ENCODE measurements around the gene DESI2. TPM values are rescaled to one million over a fixed set of nuclear protein-coding genes. Genes with fewer than 3 reads are reported as not detected.
"Not testable (repeated sequence)": the region's sequence is repeated elsewhere in the genome, so short reads cannot be mapped to it uniquely, and the experiment has no call there.

Gene DESI2
- total RNA-seq, 2 experiments from 2014 or later, result 30.4 to 31.1 TPM

DNA sequence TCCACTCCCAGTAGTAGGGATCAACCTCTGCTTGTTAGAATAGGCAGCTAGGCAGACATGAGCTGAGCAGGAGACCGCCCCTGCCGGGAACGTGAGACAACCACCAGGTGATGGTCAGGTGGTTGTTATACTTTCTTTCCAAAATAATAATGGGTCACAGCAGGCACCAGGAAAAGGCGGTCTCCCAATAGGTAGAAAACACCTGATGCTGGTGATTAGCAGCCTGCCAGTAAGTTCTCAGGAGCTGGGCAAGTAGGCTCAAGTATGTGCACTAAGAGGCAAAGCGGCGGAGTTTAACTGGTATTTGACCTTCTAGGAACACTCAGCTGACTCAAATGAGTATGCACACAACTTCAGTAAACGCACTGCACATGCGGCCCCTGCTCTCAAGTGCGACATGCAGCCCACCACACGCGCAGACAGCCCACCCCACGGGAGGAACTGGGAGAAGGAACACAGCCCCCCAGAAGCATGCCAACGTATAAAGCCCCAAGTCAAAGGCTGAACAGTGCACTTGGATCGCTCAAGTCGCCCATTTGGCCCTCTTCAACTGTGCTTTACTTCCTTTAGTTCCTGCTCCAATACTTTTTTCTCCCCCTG, 80.0 kb downstream of the DESI2 start:
- TF ChIP-seq, protein P1, sequence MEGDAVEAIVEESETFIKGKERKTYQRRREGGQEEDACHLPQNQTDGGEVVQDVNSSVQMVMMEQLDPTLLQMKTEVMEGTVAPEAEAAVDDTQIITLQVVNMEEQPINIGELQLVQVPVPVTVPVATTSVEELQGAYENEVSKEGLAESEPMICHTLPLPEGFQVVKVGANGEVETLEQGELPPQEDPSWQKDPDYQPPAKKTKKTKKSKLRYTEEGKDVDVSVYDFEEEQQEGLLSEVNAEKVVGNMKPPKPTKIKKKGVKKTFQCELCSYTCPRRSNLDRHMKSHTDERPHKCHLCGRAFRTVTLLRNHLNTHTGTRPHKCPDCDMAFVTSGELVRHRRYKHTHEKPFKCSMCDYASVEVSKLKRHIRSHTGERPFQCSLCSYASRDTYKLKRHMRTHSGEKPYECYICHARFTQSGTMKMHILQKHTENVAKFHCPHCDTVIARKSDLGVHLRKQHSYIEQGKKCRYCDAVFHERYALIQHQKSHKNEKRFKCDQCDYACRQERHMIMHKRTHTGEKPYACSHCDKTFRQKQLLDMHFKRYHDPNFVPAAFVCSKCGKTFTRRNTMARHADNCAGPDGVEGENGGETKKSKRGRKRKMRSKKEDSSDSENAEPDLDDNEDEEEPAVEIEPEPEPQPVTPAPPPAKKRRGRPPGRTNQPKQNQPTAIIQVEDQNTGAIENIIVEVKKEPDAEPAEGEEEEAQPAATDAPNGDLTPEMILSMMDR (IDR thresholded peaks at IDR 0.05), result no peak
- no peak overlapping the region for H3K4me3 Mint-ChIP-seq

GRCh38 chr1:244735404-244735803, 82.5 kb downstream of the DESI2 start:
- H3K27ac Mint-ChIP-seq, result peak overlapping the region; percentile 82
- no peak overlapping the region for H3K4me3 Mint-ChIP-seq
- intact Hi-C loops (cut with micrococcal nuclease), result no loop called here
- H3K27me3 Mint-ChIP-seq, result peaks cover 12% of the 10 kb centered on the region
- no peaks in the 10 kb centered on the region for H3K4me1 Mint-ChIP-seq (ENCODE audit: low read depth)
- peak; percentile 38 for ATAC-seq
- peaks cover 1% of the 10 kb centered on the region for H3K36me3 Mint-ChIP-seq (ENCODE audit: low read depth)
- H3K9me3 Mint-ChIP-seq, result no peaks in the 10 kb centered on the region
- peak; percentile 34 for DNase-seq
- TF ChIP-seq, protein P1 (IDR thresholded peaks at IDR 0.05), result no peak
- ChIA-PET CTCF (interaction anchor here (1.0 kb wide), 1 partner anchor 66 kb away, joined by 3 read pairs; no protein-coding TSS in a partner anchor), POLR2A (no interaction called here)

More for the DNA sequence above, 80.0 kb downstream of the DESI2 start:
- peaks cover 16% of the 10 kb centered on the region for H3K27me3 Mint-ChIP-seq
- no peak for ATAC-seq
- no peak overlapping the region for H3K27ac Mint-ChIP-seq
- ChIA-PET POLR2A (no interaction called here), CTCF (interaction anchor here (0.8 kb wide), 1 partner anchor 310 kb away, joined by 3 read pairs; no protein-coding TSS in a partner anchor)
- DNase-seq, result no peak
- H3K4me1 Mint-ChIP-seq (ENCODE audit: low read depth), result peaks cover 8% of the 10 kb centered on the region
- H3K36me3 Mint-ChIP-seq (ENCODE audit: low read depth), result peaks cover 1% of the 10 kb centered on the region
- intact Hi-C loops (cut with micrococcal nuclease), result no loop called here
- H3K9me3 Mint-ChIP-seq, result no peaks in the 10 kb centered on the region

DNA sequence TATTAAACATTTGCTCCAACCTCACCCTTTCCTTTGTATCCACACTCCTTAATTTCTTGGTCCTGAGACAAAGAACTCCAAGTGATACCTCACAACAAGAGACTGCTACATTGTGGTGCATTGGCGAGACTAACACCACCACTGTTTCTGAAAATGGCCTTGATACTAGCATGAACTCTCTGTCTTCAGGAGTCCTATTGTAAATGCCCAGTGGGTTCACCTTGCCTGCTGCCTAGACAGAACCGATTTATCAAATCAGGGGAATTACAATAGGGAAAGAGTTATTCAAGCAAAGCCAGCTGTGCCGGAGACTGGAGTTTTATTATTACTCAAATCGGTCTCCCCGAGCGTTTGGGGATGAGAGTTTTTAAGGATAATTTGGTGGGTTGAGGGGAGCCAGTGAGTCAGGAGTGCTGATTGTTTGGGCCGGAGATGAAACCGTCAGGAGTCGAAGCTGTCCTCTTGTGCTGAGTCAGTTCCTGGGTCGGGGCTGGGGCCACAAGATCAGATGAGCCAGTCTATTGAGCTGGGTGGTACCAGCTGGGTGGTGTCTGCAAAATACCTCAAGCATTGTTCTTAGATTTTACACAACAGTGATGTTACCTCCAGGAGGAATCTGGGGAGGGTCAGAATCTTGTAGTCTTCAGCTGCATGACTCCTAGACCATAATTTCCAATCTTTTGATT, 83.1 kb downstream of the DESI2 start:
- TF ChIP-seq, protein P1 (IDR thresholded peaks at IDR 0.05), result no peak
- Mint-ChIP-seq H3K36me3 (ENCODE audit: low read depth) (peaks cover 1% of the 10 kb centered on the region), H3K27ac (no peak overlapping the region), H3K4me3 (no peak overlapping the region), H3K4me1 (ENCODE audit: low read depth) (no peaks in the 10 kb centered on the region), H3K9me3 (no peaks in the 10 kb centered on the region), H3K27me3 (peaks cover 10% of the 10 kb centered on the region)
- CTCF ChIA-PET, result no interaction called here
- no peak for DNase-seq
- intact Hi-C loops (cut with micrococcal nuclease), result no loop called here
- POLR2A ChIA-PET, result no interaction called here
- ATAC-seq, result no peak

DNA sequence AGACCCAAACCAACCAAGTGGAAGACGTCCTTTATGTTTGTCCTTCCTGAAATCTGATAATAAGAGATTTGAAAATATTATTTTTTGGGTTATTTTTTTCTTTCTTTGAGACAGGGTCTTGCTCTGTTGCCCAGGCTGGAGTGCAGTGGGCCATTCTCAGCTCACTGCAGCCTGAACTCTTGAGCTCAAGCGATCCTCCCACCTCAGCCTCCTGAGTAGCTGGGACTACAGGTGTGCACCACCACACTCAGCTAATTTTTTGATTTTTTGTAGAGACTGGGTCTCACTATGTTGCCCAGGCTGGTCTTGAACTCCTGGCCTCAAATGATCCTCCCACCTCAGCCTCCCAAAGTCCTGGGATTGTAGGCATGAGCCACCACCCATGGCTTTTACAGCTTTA, 86.2 kb downstream of the DESI2 start:
- ATAC-seq; H3K36me3 Mint-ChIP-seq (ENCODE audit: low read depth); H3K27ac Mint-ChIP-seq; POLR2A ChIA-PET; H3K4me1 Mint-ChIP-seq (ENCODE audit: low read depth); H3K4me3 Mint-ChIP-seq; intact Hi-C loops (cut with micrococcal nuclease); DNase-seq; H3K27me3 Mint-ChIP-seq; H3K9me3 Mint-ChIP-seq: not testable (repeated sequence)
- CTCF ChIA-PET, result interaction anchor here (1.1 kb wide), 1 partner anchor 57 kb away, joined by 3 read pairs; no protein-coding TSS in a partner anchor

GRCh38 chr1:244740027-244740617, 87.2 kb downstream of the DESI2 start:
- intact Hi-C loops (cut with micrococcal nuclease); H3K9me3 Mint-ChIP-seq; H3K4me1 Mint-ChIP-seq (ENCODE audit: low read depth); H3K36me3 Mint-ChIP-seq (ENCODE audit: low read depth); H3K4me3 Mint-ChIP-seq; DNase-seq; H3K27ac Mint-ChIP-seq; POLR2A ChIA-PET; H3K27me3 Mint-ChIP-seq; ATAC-seq: not testable (repeated sequence)
- CTCF ChIA-PET, result interaction anchor here (1.1 kb wide), 1 partner anchor 56 kb away, joined by 3 read pairs; no protein-coding TSS in a partner anchor

- no peaks in the 10 kb centered on the region for H3K9me3 Mint-ChIP-seq
- H3K36me3 Mint-ChIP-seq (ENCODE audit: low read depth), result no peaks in the 10 kb centered on the region
- H3K27ac Mint-ChIP-seq, result no peak overlapping the region
- H3K4me3 Mint-ChIP-seq, result no peak overlapping the region
- intact Hi-C loops (cut with micrococcal nuclease), result no loop called here
- DNase-seq, result no peak
- TF ChIP-seq, protein P1 (IDR thresholded peaks at IDR 0.05), result no peak
- H3K4me1 Mint-ChIP-seq (ENCODE audit: low read depth), result no peaks in the 10 kb centered on the region
- no peak for ATAC-seq
- POLR2A ChIA-PET, result no interaction called here
- H3K27me3 Mint-ChIP-seq, result no peaks in the 10 kb centered on the region
- CTCF ChIA-PET, result no interaction called here
Measured at GRCh38 chr1:244741692-244742091, 88.8 kb downstream of the DESI2 start.

Data from activated CD8-positive, alpha-beta T cell treated with anti-CD3 and anti-CD28 coated beads for 36 hours (primary cell).